HG03342 (cell line): ENCODE data around the gene SLC26A9.
"Not testable (repeated sequence)": the region's sequence is repeated elsewhere in the genome, so short reads cannot be mapped to it uniquely, and the experiment has no call there.

Experiments
- ATAC-seq: cut with Tn5 transposase; IDR thresholded peaks from one replicate; pipeline ENCODE4 v1.9.1; 2021; ENCODE audit warnings: mild to moderate bottlenecking, moderate library complexity; ENCODE audit not compliant: unreplicated experiment

The SLC26A9 gene

DNA sequence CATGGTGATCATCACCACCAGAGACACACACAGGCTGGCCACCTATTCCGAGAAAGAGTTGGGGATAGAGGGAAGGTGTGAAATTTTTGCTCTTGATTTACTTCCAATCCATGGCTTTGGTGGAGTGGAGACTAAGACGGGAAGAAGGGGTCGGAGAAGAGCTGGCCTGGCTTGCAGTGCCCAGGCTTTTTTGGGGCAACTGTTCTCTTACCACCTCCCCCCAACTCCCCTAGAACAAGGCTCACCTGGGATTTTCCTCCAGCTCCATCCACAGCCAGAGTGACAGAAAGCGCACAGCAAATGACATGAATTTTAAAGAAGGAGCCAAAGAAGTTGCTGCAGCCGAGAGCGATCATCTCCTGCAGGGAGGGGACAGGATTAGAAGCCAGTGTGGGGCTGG, 16.0 kb downstream of the SLC26A9 start:
- no peak for ATAC-seq

DNA sequence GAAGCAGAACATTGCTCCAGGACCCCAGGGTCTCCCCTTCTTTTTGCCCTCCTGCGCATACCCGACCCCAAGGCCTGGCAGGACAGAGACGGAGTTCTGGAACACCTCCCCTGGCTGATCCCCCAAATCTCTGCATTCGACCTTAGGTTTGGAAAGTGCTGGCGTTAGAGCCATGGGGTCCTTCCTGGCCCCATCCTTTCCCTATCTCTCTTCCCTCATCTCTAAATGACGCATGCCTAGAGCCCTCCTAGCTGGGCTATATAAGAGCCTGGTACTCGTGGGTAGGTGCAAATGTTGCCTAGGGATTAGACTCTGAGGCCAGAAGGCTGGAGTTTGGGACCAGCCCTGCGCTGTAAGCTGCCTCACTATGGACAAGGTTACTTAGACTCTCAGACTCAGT, 16.6 kb downstream of the SLC26A9 start:
- no peak for ATAC-seq

DNA sequence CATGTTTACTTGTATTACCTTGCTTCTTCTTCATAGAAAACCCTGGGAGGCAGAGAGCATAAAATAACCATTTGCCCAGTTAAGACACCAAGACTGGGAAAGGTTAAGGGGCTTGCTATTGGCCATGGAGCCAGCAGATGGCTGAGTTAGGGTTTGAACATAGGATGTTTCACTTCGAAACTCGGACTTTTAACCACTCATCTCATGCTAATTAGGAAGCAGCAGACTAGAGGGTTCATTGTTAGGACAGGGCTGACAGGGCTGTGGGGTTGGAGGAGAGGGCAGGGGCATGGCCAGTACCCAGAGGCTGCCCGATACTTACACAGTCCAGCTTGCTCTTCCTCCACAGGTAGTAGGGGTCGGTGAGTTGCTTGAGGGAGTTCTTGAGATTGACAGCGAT, 17.0 kb downstream of the SLC26A9 start:
- no peak for ATAC-seq

DNA sequence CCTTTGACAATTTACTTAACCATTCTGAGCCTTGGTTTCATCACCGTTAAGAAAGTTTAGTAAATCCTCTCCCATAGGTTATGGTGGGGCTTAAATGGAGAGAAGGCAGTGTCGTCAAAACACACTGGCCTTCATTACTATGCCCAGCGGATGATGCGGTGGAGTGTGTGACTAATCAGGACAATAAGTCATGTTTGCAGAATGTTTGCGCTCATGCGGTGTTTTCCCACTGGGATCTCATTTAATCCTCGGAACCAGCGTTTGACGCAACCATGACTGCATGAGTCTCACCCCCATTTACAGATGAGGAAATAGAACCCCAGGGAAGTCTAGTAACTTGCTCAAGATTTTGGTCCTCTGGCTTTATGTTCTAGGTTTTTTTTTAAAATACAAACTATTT, 17.5 kb downstream of the SLC26A9 start:
- ATAC-seq, result no peak

DNA sequence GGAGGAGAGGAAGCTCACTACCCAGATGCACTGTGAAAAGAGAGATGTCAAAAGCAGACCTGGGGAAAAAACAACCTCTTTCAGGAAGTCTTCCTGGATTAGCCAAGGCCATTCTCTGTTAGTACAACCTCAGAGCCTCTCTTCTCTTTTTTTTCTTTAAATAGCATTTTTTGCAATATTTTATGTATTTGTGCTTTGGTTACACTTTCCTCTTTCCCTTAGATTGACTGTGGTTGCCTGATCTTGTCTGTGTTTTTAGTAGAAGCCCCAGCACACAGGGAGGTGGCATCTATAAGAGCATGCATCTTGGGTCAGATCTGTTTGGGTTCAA, 18.8 kb downstream of the SLC26A9 start:
- ATAC-seq, result no peak

DNA sequence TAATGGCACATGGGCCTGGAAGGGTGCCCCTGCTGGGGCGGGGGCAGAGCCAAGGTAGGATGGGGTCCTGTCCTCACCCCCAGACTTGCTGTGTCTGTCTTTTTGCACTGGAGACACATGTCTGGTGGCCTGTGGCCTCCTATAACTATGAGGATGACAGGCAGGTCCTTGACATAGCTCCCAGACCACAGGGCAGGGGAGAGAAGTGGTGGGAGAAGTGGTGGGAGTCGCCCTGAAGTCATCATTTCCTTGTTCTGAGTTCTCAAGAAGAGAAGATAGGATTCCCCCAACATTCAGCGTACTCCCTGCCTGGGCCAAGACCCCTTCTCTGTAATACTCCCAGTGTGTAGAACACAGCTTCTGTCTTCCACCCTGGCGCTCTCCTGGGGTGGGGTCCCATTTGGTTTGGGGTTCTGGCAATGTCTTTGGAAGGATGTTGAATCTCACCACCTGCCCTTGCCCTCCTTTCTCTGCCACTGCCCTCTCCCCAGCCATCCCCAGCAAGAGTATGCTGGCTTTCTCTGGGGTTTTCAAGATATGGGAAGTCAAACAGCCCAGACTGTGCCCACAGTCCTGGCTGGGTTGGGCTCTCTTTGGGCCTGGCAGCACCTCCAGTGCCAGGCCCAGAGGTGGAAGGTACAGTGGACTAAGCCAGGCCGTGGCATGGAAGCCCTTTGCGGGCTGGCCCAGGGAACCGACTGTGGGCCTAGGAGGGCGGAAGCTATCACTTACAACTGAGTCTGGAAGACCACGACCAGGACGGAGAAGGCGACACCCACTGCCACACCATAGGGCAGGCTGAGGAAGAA, 19.4 kb downstream of the SLC26A9 start:
- no peak for ATAC-seq

DNA sequence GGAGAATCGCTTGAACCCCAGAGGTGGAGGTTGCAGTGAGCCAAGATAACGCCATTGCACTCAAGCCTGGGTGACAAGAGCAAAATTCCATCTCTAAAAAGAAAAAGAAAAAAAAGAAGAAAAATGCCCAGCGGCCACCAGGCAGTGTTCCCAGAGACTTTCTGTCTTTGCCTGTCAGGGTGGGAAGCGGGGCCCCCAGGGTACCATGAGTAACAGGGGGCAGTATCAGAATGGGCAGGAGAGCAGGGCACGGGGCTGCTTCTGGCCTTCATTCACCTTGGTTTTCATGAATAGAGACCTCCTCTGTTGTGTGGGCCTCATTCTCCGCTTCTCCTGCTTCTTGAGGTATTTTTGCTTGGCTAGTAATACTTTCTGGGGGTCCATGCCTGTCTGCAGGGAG, 20.4 kb downstream of the SLC26A9 start:
- no peak for ATAC-seq

DNA sequence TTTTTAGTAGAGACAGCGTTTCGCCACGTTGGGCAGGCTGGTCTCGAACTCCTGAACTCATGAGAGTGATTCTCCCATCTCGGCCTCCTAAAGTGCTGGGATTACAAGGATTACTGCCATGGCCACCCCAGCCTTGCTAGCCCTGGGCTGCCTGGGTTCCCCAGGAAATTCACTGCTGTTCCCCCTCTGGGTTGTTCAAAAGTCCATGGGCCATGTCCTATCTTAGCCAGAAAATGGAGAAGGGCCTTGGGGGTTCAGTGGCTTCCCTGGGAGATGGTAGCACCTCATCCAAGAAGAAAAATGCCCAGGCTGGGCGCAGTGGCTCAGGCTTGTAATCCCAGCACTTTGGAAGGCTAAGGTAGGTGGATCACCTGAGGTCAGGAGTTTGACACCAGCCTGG, 20.9 kb downstream of the SLC26A9 start:
- ATAC-seq, result no peak

DNA sequence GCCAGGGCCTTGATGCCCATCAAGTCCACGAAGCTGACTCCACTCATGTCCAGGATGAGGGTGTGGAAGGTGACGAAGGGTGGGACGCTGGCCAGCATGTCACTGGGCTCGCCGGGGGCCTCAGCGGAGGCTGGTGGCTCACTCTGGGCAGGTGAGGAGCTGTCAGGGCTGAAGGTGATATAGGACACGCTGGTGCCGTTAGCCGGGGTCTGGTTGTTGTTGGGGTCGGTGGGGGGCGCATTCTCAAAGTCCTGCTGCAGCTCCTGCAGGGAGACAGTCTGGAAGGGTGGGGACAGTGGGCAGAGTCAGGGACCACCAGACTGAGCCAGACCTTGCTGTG, 21.7 kb downstream of the SLC26A9 start:
- ATAC-seq, result no peak

DNA sequence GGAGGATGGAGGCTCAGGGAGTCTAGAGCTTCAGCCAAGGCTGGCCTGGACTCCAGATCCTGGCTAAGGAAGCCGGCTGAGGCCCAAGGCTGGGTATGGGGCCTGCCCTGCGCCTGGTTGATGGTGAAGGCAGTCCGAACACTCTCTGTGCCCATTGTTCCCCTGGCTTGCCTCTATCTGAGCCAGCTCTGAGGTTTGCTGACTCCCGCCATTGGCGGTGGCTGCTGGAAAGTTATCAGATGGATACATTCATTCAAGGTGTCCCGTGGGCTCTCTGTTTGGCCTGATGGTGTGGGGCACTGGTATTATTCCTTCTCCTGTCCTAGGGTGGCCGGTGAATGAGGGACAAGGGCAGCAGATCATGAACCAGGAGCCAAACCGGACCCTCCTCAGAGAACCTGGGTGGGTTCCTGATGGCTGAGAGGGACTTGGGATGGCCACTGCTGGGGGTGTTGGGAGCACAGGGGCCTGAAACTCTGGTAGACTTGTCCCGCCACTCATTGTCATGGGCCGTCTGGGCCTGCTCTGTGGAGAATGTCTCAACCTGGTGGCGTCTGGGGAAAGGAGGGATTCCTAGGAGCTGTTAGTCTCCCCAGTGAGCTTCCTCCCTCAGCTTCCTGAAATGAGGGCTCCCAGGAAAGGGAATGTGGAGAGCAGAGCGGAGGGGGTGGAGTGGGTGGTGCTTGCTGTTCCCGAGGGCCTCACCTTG, 22.2 kb downstream of the SLC26A9 start:
- ATAC-seq, result no peak

DNA sequence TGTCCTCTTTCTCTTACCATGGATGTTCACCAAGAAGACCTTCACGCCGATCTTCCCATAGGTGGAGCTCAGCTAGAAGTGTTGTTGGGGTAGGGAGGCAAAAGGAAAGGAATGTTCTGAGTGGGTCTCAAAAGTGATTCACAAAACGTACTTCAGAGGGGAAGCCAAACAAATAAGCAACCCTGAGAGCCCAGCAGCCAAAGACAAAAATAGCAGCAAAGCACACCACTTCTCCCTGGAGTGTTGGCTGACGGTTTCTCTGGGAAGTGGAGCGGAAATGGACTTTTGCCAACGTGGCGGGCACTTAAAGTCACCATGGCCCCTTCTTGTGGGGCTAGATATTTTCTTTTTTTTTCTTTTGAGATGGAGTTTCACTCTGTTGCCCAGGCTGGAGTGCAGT, 23.1 kb downstream of the SLC26A9 start:
- ATAC-seq, result no peak

DNA sequence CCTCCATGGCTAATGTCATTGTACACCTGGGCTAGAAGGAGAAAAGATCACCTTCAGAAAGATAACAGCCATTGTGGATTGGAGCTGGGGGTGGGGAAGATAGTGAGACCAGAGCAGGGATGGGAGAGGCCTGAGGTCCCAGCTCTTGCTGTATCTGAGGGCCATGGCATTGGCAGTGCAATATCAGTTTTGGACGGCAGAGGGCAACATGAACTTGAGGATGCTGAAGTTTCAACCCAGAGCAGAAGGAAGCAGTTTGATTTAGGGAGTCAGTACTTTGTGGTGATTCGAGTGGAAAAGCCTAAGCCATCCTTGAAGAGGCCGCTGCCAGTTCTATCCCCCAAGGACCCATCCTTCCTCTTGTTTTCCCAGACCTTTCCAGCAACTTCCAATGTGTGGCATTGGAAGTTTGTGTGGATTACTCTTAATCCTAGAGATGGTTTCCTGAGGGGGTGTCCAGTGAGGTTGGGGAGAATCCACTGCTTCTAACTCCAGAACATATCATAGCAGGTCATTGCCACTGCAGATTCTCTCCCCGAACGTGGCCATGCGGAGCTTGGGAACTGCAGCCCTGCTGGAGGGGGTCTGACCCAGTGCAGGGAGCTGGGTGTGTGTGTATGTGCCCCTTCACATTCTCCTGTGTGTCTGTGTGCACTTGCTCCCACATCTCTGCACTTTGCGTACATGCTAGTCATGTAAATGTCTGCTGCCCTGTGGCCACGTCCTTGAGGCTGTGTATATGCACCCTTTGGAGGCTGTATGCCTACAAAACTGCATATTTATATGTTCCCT, 24.1 kb downstream of the SLC26A9 start:
- ATAC-seq, result peak; percentile 61

DNA sequence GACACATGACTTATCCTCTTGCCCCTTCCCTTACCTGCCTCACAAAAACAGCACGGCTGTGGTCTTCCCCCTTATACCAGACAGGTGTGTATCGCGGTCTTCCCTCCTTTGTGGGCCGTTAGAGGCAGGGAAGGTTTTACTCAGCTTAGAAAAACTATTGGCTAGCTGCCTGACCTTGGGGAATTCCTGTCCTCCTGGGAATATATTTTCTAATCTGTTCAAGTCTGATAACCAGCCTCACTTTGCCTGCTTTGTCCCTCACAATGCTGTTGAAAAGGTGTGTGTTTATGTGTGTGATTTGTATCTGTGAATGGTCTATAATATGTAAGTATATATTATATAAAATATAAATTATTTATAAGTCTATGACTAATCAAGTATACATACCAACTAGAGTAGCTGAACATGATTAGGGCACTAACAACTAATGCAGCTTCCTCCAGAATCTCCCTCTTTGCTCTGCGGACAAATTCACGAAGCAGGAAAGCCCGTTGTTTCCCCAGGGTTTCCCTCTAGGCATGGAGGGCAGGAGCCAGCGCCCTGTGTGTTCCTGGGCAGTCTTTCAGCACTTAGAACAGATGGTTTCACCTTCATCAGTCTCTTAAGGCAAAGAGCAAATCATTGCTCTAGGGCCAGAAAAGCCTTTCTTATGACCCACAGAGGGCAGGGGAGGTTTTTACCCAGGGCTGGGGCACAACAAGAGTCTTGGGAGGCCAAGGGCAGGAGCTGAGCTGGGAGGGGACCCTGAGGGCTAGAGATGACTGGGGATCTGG, 25.6 kb downstream of the SLC26A9 start:
- no peak for ATAC-seq

DNA sequence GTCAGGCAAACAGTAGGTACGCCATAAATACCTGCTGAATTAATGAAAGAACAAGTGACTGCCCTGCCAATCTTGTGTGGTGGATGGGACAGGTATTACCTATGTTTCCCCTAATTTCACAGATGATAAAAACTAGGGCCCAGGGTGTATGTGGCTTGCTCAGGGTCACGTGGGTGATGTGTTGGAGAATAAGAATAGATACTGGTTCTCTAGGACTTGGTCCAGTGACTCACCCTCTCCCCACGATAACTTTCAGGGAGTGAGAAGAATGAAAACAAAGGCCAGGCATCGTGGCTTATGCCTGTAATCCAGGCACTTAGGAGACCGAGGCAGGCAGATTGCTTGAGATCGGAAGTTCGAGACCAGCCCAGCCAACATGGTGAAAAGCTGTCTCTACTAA, 26.7 kb downstream of the SLC26A9 start:
- ATAC-seq, result no peak

DNA sequence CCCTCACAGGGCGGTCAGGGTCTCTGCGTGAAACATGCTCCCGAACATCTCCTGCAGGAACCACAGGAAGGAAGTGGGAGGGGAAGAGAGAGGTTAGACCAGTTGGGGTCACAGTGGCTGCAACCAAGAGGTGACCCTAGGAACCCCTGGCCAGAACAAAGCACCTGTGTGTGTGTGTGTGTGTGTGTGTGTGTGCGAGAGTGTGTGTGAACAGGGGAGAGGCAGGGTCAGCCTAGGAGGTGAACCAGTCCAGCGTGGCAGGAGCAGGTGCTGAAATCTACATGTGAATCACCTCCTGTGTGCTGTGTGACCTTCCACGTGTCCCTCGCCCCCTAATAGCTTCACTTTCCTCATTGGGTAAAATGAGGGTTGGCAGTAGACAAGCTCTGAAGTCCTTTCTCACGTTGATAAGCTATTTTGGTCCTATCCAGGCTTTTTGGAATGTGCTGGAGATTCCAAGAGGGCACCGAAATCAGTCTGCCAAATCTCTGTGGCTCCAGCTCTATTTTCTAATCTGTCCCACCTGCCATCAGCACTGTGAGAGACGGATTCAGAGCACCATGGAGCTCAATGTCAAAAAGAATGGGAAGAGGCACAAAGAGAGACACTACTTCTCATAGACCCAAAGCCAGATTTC, 27.8 kb downstream of the SLC26A9 start:
- ATAC-seq, result no peak

DNA sequence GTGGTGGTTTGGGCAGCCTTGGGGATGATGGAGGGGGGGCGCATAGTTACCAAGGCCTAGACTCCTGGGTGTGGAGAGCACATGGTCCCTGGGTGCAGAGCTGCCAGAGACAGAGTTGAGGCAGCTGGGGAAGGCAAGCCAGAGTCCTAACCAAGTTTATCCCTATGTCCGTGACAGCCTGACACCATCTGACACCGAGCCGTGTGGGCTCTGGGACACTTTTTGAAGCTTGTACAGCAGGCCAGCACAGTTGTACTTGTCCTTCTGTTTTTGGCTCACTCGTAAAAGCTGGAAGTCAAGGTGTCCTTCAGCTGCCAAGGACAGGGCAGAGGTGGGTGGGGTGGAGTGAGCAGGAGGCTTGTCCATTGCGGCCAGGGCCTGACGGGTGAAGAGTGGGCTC, 28.5 kb downstream of the SLC26A9 start:
- ATAC-seq, result no peak

DNA sequence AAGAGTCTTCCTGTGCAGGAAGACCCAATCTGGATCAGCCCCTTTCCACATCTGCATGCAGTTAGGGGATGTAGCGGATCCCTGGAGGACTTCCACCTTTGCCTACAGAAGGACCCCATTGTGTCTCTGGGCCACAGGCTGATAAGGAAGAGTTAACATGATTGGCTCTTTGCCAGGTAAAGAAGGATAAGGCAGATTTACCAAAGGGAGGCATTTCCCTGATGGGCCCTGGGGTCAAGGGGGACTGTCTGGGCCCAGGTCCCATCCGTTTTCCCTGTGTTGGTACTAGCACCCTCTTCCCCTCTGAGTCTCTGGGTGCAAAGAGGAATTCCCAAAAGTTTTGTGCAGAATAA, 29.1 kb downstream of the SLC26A9 start:
- ATAC-seq, result no peak

DNA sequence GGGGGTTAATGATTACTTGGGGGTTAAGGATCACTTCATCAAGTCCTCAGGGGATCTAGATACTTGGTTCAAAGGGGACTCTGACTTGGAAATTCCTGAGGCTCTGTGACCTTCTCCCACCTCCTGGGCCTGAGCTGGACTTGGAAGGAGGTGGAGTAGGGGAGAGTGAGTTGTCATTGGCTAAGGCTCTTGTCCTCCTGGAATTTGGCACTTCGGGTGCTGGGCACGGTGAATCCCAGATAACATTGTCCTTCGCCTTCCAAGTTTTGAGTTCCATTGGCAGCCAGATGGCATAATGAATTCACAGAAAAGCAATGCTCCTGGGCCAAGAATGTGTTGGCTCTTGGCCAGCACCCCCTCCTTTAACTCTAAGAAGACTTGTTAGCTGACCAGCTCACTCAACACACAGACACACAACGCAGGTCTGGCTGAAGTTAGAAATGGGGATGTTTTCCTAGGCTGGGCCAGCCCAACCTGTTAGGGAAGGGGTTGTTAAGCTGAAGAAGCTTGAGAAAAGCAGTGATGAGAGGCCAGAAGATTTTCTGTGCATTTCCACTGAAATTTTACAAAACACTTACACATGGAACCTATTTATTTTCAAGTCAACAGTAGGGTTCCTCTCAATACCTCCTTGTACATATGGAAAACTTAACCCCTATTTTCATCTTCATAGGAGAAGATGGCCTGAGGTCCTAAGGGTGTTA, 29.7 kb downstream of the SLC26A9 start:
- no peak for ATAC-seq

DNA sequence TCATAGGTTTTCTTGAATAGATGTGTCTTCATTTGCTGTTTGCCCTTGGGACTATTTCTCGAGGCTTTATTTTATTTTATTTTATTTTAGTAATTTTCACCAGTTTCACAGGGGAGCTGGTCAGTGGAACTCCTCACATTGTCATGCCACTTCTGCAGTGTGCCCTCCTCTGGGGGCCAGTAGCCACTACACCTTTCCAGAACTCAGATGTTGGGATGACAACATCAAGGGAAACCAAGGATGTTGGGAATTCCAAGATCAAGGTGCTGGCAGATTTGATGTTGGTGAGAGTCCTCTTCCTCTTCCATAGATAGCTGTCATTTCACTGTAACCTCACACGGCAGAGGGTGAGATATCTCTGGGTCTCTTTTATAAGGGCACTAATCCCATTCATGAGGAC, 35.5 kb downstream of the SLC26A9 start:
- ATAC-seq, result no peak

DNA sequence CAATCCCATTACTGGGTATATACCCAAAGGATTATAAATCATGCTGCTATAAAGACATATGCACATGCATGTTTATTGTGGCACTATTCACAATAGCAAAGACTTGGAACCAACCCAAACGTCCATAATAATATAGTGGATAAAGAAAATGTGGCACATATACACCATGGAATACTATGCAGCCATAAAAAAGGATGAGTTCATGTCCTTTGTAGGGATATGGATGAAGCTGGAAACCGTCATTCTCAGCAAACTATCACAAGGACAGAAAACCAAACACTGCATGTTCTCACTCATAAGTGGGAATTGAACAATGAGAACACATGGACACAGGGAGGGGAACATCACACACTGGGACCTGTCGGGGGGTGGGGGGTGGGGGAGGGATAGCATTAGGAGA, 38.2 kb downstream of the SLC26A9 start:
- ATAC-seq, result not testable (repeated sequence)
